ENCODE measurements around the gene TOP1. TPM values are rescaled to one million over a fixed set of nuclear protein-coding genes. Genes with fewer than 3 reads are reported as not detected.

Gene TOP1
- total RNA-seq, 1 donor from 2014 or later, result 38.1 TPM

GRCh38 chr20:41133709-41134361, 105.2 kb downstream of the TOP1 start:
- no peaks in the 10 kb centered on the region for H3K9me3 ChIP-seq
- H3K36me3 ChIP-seq, result no peaks in the 10 kb centered on the region
- TF ChIP-seq POLR2A (IDR thresholded peaks at IDR 0.05) (no peak), CTCF (IDR thresholded peaks at IDR 0.05) (no peak), POLR2AphosphoS5 (IDR thresholded peaks at IDR 0.05; ENCODE audit: insufficient read depth in 1 of 2, low read depth in 1 of 2) (no peak)
- intact Hi-C loops (cut with DNase I), result no loop called here
- H3K4me3 ChIP-seq, result no peak overlapping the region
- DNase-seq (ENCODE audit: extremely low spot score in 2 of 2), result peak in 1 of 2 donors; percentile 86
- H3K27ac ChIP-seq, result no peak overlapping the region
- H3K27me3 ChIP-seq, result no peaks in the 10 kb centered on the region
- H3K4me1 ChIP-seq, result peaks cover 37% of the 10 kb centered on the region

- DNase-seq (ENCODE audit: extremely low spot score in 2 of 2), result no peak
- intact Hi-C loops (cut with DNase I), result no loop called here
- TF ChIP-seq CTCF (IDR thresholded peaks at IDR 0.05) (no peak), POLR2A (IDR thresholded peaks at IDR 0.05) (no peak), POLR2AphosphoS5 (IDR thresholded peaks at IDR 0.05; ENCODE audit: insufficient read depth in 1 of 2, low read depth in 1 of 2) (no peak)
- H3K27ac ChIP-seq, result no peak overlapping the region
- peaks cover 44% of the 10 kb centered on the region for H3K4me1 ChIP-seq
- H3K36me3 ChIP-seq, result no peaks in the 10 kb centered on the region
- no peaks in the 10 kb centered on the region for H3K9me3 ChIP-seq
- no peak overlapping the region for H3K4me3 ChIP-seq
- H3K27me3 ChIP-seq, result no peaks in the 10 kb centered on the region
These were observed 106.0 kb downstream of the TOP1 start for GRCh38 chr20:41134362-41135186.

GRCh38 chr20:41135187-41135887, 106.7 kb downstream of the TOP1 start:
- DNase-seq (ENCODE audit: extremely low spot score in 2 of 2), result no peak
- TF ChIP-seq CTCF (IDR thresholded peaks at IDR 0.05) (peak in 2 of 3 experiments; percentile 39 to 45), POLR2A (IDR thresholded peaks at IDR 0.05) (no peak)
- no peaks in the 10 kb centered on the region for H3K27me3 ChIP-seq
- no peak overlapping the region for H3K27ac ChIP-seq
- no peaks in the 10 kb centered on the region for H3K9me3 ChIP-seq
- no peaks in the 10 kb centered on the region for H3K36me3 ChIP-seq
- no peak overlapping the region for H3K4me3 ChIP-seq
- peaks cover 52% of the 10 kb centered on the region for H3K4me1 ChIP-seq
- intact Hi-C loops (cut with DNase I), result no loop called here

- Histone ChIP-seq H3K36me3 (no peaks in the 10 kb centered on the region), H3K9me3 (no peaks in the 10 kb centered on the region), H3K4me3 (peak overlapping the region; percentile 86 to 91), H3K27ac (peak overlapping the region; percentile 98), H3K27me3 (no peaks in the 10 kb centered on the region), H3K4me1 (peaks cover 59% of the 10 kb centered on the region)
- TF ChIP-seq POLR2AphosphoS5 (IDR thresholded peaks at IDR 0.05; ENCODE audit: insufficient read depth in 1 of 2, low read depth in 1 of 2) (no peak), CTCF (IDR thresholded peaks at IDR 0.05) (no peak), POLR2A (IDR thresholded peaks at IDR 0.05) (no peak)
- intact Hi-C loops (cut with DNase I), result no loop called here
- no peak for DNase-seq (ENCODE audit: extremely low spot score in 2 of 2)
These were observed 107.5 kb downstream of the TOP1 start for GRCh38 chr20:41135888-41136679.

Data from vagina (tissue), 2 donors.